Measurements from ENCODE around the gene GPR146.

Gene GPR146

DNA sequence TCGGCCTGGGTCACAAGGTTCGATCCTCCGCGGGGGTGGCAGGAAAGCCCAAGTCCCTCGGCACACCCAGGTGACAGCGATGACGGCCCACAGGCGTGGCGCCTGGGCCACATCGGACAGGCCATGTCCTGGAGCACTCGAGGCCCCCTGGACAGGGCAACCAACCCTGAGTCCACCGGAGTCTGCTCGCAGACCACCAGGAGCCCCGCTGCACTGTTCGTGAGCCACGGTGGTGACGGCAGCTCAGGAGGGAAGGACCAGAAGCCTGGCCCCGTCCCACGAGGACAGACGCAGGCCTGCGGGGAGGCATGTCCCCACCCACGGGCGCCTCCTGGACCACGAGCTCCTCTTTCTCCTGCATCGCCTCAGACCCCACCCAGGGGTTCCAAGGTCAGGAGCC, 22.4 kb upstream of the GPR146 start:
- TF ChIP-seq ZFP3 (CRISPR knock-in tag; IDR thresholded peaks at IDR 0.05): no peak
- ATAC-seq: no peak

DNA sequence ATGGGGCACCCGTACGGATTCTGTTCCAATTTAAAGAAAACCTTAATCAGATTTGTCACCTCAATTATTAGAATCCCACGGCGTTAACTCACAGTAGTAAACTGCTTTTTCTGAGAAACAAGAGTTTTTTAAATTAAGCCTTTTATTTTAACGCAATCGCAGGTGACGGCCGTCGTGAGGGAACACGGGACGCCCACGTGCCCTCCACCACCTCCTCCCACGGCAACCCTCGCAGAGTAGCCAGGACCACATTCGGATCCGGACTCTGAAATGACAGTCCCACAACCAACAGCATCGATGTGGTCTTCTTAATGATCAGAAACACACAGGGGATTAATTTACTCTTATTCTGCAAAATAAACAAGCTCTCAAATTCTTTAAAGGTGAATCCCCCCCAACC, 22.0 kb upstream of the GPR146 start:
- no peak for ATAC-seq
- TF ChIP-seq TOX (CRISPR knock-in tag; IDR thresholded peaks at IDR 0.05; ENCODE audit: borderline replicate concordance) (no peak), ZNF70 (CRISPR knock-in tag; IDR thresholded peaks at IDR 0.05) (no peak), RARB (CRISPR knock-in tag; IDR thresholded peaks at IDR 0.05) (no peak), ZNF8 (CRISPR knock-in tag; IDR thresholded peaks at IDR 0.05) (no peak), ZFP3 (CRISPR knock-in tag; IDR thresholded peaks at IDR 0.05) (no peak), PPARA (CRISPR knock-in tag; IDR thresholded peaks at IDR 0.05; ENCODE audit: borderline replicate concordance) (no peak), ISL1 (CRISPR knock-in tag; IDR thresholded peaks at IDR 0.05) (no peak), ZC3H10 (CRISPR knock-in tag; IDR thresholded peaks at IDR 0.05) (no peak), ESRRG (CRISPR knock-in tag; IDR thresholded peaks at IDR 0.05) (no peak), ZNF565 (CRISPR knock-in tag; conservative IDR thresholded peaks at IDR 0.05; ENCODE audit: low read depth) (no peak)

DNA sequence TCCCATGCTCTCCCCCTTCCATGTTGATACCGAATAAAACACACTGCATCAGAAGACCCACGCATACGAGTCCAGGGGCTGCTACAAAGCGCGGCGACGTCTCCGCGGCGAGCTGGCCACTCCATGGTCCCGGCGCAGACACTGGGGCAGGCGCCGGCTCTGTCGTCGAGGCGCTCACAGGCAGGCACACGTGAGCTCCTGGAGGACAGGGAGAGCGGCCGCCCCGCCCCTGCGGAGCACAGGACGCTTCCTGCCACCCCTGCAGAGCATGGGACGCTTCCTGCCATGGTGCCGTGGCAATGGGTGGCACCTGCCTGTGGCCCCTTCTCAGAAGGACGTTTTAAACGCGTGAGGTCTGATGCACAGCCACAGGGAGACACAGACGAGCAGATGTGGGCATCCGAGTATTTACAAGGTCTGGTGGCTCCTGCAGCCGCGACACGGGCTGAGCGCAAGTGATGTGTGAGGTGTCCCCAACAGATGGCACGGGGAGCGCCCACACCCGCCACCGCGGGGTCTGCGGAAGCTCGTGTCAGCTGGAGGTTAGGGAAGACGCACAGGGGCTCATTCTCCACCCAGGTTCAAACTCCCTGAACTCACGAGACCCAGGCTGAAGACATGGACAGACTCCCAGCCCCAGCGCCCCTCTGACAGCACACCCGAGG, 21.4 kb upstream of the GPR146 start:
- ATAC-seq: no peak
- no peak for TF ChIP-seq TCF4 (CRISPR knock-in tag; IDR thresholded peaks at IDR 0.05; ENCODE audit: borderline replicate concordance)

DNA sequence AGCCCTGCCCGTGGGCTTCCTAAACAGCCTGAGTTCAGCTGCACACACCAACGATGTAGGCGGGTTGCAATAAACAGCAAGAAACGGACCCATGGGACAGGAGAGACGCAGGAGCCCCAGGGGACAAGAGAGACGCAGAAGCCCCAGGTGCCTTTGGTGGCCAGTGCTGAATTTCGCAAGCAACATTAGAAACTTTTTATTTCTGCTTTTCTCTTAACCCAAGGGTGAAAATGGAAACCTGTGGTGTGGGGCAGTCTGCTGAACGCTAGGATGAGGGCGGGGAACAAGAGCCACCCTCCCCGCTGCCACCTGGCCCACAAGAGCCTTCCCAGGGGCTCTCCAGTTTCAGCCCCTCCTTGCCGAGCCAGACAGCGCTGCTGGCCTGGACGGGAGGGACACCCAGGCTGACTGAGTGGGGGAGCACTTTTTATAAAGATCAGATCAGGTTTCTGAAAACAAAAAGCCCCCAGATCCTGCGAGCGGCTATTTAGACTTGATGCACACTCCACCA, 20.0 kb upstream of the GPR146 start:
- ATAC-seq: no peak
- no peak for TF ChIP-seq ESRRG (CRISPR knock-in tag; IDR thresholded peaks at IDR 0.05)
- no peak for TF ChIP-seq ZNF565 (CRISPR knock-in tag; conservative IDR thresholded peaks at IDR 0.05; ENCODE audit: low read depth)
- TF ChIP-seq, protein P1, sequence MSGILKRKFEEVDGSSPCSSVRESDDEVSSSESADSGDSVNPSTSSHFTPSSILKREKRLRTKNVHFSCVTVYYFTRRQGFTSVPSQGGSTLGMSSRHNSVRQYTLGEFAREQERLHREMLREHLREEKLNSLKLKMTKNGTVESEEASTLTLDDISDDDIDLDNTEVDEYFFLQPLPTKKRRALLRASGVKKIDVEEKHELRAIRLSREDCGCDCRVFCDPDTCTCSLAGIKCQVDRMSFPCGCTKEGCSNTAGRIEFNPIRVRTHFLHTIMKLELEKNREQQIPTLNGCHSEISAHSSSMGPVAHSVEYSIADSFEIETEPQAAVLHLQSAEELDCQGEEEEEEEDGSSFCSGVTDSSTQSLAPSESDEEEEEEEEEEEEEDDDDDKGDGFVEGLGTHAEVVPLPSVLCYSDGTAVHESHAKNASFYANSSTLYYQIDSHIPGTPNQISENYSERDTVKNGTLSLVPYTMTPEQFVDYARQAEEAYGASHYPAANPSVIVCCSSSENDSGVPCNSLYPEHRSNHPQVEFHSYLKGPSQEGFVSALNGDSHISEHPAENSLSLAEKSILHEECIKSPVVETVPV (CRISPR knock-in tag; IDR thresholded peaks at IDR 0.05): no peak
- no peak for TF ChIP-seq CSDC2 (CRISPR knock-in tag; IDR thresholded peaks at IDR 0.05)
- TF ChIP-seq, protein P2, sequence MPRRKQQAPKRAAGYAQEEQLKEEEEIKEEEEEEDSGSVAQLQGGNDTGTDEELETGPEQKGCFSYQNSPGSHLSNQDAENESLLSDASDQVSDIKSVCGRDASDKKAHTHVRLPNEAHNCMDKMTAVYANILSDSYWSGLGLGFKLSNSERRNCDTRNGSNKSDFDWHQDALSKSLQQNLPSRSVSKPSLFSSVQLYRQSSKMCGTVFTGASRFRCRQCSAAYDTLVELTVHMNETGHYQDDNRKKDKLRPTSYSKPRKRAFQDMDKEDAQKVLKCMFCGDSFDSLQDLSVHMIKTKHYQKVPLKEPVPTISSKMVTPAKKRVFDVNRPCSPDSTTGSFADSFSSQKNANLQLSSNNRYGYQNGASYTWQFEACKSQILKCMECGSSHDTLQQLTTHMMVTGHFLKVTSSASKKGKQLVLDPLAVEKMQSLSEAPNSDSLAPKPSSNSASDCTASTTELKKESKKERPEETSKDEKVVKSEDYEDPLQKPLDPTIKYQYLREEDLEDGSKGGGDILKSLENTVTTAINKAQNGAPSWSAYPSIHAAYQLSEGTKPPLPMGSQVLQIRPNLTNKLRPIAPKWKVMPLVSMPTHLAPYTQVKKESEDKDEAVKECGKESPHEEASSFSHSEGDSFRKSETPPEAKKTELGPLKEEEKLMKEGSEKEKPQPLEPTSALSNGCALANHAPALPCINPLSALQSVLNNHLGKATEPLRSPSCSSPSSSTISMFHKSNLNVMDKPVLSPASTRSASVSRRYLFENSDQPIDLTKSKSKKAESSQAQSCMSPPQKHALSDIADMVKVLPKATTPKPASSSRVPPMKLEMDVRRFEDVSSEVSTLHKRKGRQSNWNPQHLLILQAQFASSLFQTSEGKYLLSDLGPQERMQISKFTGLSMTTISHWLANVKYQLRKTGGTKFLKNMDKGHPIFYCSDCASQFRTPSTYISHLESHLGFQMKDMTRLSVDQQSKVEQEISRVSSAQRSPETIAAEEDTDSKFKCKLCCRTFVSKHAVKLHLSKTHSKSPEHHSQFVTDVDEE (CRISPR knock-in tag; IDR thresholded peaks at IDR 0.05): no peak
- TF ChIP-seq OSR1 (CRISPR knock-in tag; IDR thresholded peaks at IDR 0.05): no peak
- TF ChIP-seq ZFP3 (CRISPR knock-in tag; IDR thresholded peaks at IDR 0.05): no peak
- TF ChIP-seq RARB (CRISPR knock-in tag; IDR thresholded peaks at IDR 0.05): no peak
- TF ChIP-seq PPARA (CRISPR knock-in tag; IDR thresholded peaks at IDR 0.05; ENCODE audit: borderline replicate concordance): no peak
- TF ChIP-seq GLIS3 (CRISPR knock-in tag; IDR thresholded peaks at IDR 0.05): no peak
- TF ChIP-seq, protein P3, sequence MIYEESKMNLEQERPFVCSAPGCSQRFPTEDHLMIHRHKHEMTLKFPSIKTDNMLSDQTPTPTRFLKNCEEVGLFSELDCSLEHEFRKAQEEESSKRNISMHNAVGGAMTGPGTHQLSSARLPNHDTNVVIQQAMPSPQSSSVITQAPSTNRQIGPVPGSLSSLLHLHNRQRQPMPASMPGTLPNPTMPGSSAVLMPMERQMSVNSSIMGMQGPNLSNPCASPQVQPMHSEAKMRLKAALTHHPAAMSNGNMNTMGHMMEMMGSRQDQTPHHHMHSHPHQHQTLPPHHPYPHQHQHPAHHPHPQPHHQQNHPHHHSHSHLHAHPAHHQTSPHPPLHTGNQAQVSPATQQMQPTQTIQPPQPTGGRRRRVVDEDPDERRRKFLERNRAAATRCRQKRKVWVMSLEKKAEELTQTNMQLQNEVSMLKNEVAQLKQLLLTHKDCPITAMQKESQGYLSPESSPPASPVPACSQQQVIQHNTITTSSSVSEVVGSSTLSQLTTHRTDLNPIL (CRISPR knock-in tag; IDR thresholded peaks at IDR 0.05; ENCODE audit: low read depth): no peak
- TF ChIP-seq ZC3H10 (CRISPR knock-in tag; IDR thresholded peaks at IDR 0.05): no peak
- TF ChIP-seq SNAI2 (CRISPR knock-in tag; IDR thresholded peaks at IDR 0.05): no peak
- TF ChIP-seq TOX (CRISPR knock-in tag; IDR thresholded peaks at IDR 0.05; ENCODE audit: borderline replicate concordance): no peak
- TF ChIP-seq TCF4 (CRISPR knock-in tag; IDR thresholded peaks at IDR 0.05; ENCODE audit: borderline replicate concordance): no peak
- TF ChIP-seq, protein P4, sequence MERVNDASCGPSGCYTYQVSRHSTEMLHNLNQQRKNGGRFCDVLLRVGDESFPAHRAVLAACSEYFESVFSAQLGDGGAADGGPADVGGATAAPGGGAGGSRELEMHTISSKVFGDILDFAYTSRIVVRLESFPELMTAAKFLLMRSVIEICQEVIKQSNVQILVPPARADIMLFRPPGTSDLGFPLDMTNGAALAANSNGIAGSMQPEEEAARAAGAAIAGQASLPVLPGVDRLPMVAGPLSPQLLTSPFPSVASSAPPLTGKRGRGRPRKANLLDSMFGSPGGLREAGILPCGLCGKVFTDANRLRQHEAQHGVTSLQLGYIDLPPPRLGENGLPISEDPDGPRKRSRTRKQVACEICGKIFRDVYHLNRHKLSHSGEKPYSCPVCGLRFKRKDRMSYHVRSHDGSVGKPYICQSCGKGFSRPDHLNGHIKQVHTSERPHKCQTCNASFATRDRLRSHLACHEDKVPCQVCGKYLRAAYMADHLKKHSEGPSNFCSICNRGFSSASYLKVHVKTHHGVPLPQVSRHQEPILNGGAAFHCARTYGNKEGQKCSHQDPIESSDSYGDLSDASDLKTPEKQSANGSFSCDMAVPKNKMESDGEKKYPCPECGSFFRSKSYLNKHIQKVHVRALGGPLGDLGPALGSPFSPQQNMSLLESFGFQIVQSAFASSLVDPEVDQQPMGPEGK (CRISPR knock-in tag; IDR thresholded peaks at IDR 0.05; ENCODE audit: borderline replicate concordance): no peak
- TF ChIP-seq ZNF70 (CRISPR knock-in tag; IDR thresholded peaks at IDR 0.05): no peak
- no peak for TF ChIP-seq BACH2 (CRISPR knock-in tag; IDR thresholded peaks at IDR 0.05; ENCODE audit: borderline replicate concordance)
- TF ChIP-seq ZNF8 (CRISPR knock-in tag; IDR thresholded peaks at IDR 0.05): no peak
- no peak for TF ChIP-seq ISL1 (CRISPR knock-in tag; IDR thresholded peaks at IDR 0.05)
